ENCODE measurements around the gene UFSP1. TPM values are rescaled to one million over a fixed set of nuclear protein-coding genes. Genes with fewer than 3 reads are reported as not detected.
"Not testable (repeated sequence)": the region's sequence is repeated elsewhere in the genome, so short reads cannot be mapped to it uniquely, and the experiment has no call there.

The UFSP1 gene
- total RNA-seq, result 1 to 10 TPM in 1 of 2 donors, under 1 TPM in 1; 0.77 to 2.4 TPM

GRCh38 chr7:100888988-100889750 lies at the start of gene UFSP1:
Gene UFSP1 (minus strand): TSS chr7:100889715. CDS start chr7:100889271, 444 bp downstream.
- Mint-ChIP-seq H3K36me3 (peaks cover 12 to 38% of the 10 kb centered on the region in 2 donors), H3K27ac (peak within 1 kb of the TSS; percentile 51 to 65), H3K9me3 (no peaks in the 10 kb centered on the region)
- ATAC-seq (peak; percentile 54 to 70), DNase-seq (ENCODE audit: low spot score in 2 of 2) (no peak)

GRCh38 chr7:100936167-100936566 lies 46.7 kb upstream of the UFSP1 start:
- DNase-seq (ENCODE audit: low spot score in 2 of 2); ATAC-seq; H3K36me3 Mint-ChIP-seq; H3K9me3 Mint-ChIP-seq; H3K27ac Mint-ChIP-seq: not testable (repeated sequence)

GRCh38 chr7:100935381-100935780 lies 45.9 kb upstream of the UFSP1 start:
- not testable (repeated sequence) for H3K36me3 Mint-ChIP-seq; H3K27ac Mint-ChIP-seq; H3K9me3 Mint-ChIP-seq; ATAC-seq; DNase-seq (ENCODE audit: low spot score in 2 of 2)

- no peak for DNase-seq (ENCODE audit: low spot score in 2 of 2)
- Mint-ChIP-seq H3K9me3 (peaks cover 0 to 5% of the 10 kb centered on the region in 2 donors), H3K36me3 (peaks cover 0 to 4% of the 10 kb centered on the region in 2 donors), H3K27ac (no peak overlapping the region)
- ATAC-seq, result no peak
Measured at GRCh38 chr7:100933734-100934133, 44.2 kb upstream of the UFSP1 start.

- Mint-ChIP-seq H3K36me3 (peaks cover 0 to 4% of the 10 kb centered on the region in 2 donors), H3K27ac (no peak overlapping the region), H3K9me3 (peaks cover 0 to 5% of the 10 kb centered on the region in 2 donors)
- DNase-seq (ENCODE audit: low spot score in 2 of 2), result no peak
- no peak for ATAC-seq
Measured at GRCh38 chr7:100929808-100930174, 40.3 kb upstream of the UFSP1 start.

GRCh38 chr7:100923616-100924015 lies 34.1 kb upstream of the UFSP1 start:
- DNase-seq (ENCODE audit: low spot score in 2 of 2); H3K27ac Mint-ChIP-seq; H3K36me3 Mint-ChIP-seq; ATAC-seq; H3K9me3 Mint-ChIP-seq: not testable (repeated sequence)

- no peak for ATAC-seq
- H3K9me3 Mint-ChIP-seq, result no peaks in the 10 kb centered on the region
- DNase-seq (ENCODE audit: low spot score in 2 of 2), result no peak
- H3K36me3 Mint-ChIP-seq, result no peaks in the 10 kb centered on the region
- no peak overlapping the region for H3K27ac Mint-ChIP-seq
Measured at GRCh38 chr7:100921039-100921438, 31.5 kb upstream of the UFSP1 start.

GRCh38 chr7:100919779-100920437 lies 30.4 kb upstream of the UFSP1 start:
- H3K36me3 Mint-ChIP-seq; H3K9me3 Mint-ChIP-seq; H3K27ac Mint-ChIP-seq; DNase-seq (ENCODE audit: low spot score in 2 of 2); ATAC-seq: not testable (repeated sequence)

GRCh38 chr7:100919335-100919734 lies 29.8 kb upstream of the UFSP1 start:
- H3K27ac Mint-ChIP-seq; H3K9me3 Mint-ChIP-seq; ATAC-seq; DNase-seq (ENCODE audit: low spot score in 2 of 2); H3K36me3 Mint-ChIP-seq: not testable (repeated sequence)

GRCh38 chr7:100914879-100915447 lies 25.4 kb upstream of the UFSP1 start:
- DNase-seq (ENCODE audit: low spot score in 2 of 2) (no peak), ATAC-seq (peak; percentile 26 to 93)
- Mint-ChIP-seq H3K9me3 (no peaks in the 10 kb centered on the region), H3K36me3 (no peaks in the 10 kb centered on the region), H3K27ac (peak overlapping the region in 1 of 2 donors; percentile 26)

- Mint-ChIP-seq H3K36me3 (no peaks in the 10 kb centered on the region), H3K27ac (peak overlapping the region in 1 of 2 donors; percentile 26), H3K9me3 (no peaks in the 10 kb centered on the region)
Measured at GRCh38 chr7:100914208-100914878, 24.8 kb upstream of the UFSP1 start.

GRCh38 chr7:100911484-100911883 lies 22.0 kb upstream of the UFSP1 start:
- H3K27ac Mint-ChIP-seq, result no peak overlapping the region

More at GRCh38 chr7:100914208-100914878, 24.8 kb upstream of the UFSP1 start:
- DNase-seq (ENCODE audit: low spot score in 2 of 2), result no peak
- no peak for ATAC-seq

GRCh38 chr7:100910443-100910842 lies 20.9 kb upstream of the UFSP1 start:
- DNase-seq (ENCODE audit: low spot score in 2 of 2); H3K9me3 Mint-ChIP-seq; H3K36me3 Mint-ChIP-seq; ATAC-seq; H3K27ac Mint-ChIP-seq: not testable (repeated sequence)

More at GRCh38 chr7:100911484-100911883, 22.0 kb upstream of the UFSP1 start:
- ATAC-seq (no peak), DNase-seq (ENCODE audit: low spot score in 2 of 2) (no peak)
- Mint-ChIP-seq H3K36me3 (no peaks in the 10 kb centered on the region), H3K9me3 (no peaks in the 10 kb centered on the region)

- H3K36me3 Mint-ChIP-seq, result no peaks in the 10 kb centered on the region
- no peak overlapping the region for H3K27ac Mint-ChIP-seq
- no peaks in the 10 kb centered on the region for H3K9me3 Mint-ChIP-seq
- DNase-seq (ENCODE audit: low spot score in 2 of 2) (no peak), ATAC-seq (no peak)
Measured at GRCh38 chr7:100908512-100908911, 19.0 kb upstream of the UFSP1 start.

GRCh38 chr7:100902638-100903037 lies 13.1 kb upstream of the UFSP1 start:
- ATAC-seq, result no peak
- DNase-seq (ENCODE audit: low spot score in 2 of 2), result no peak
- no peaks in the 10 kb centered on the region for H3K36me3 Mint-ChIP-seq
- no peaks in the 10 kb centered on the region for H3K9me3 Mint-ChIP-seq
- H3K27ac Mint-ChIP-seq, result no peak overlapping the region

GRCh38 chr7:100901921-100902332 lies 12.4 kb upstream of the UFSP1 start:
- Mint-ChIP-seq H3K9me3 (no peaks in the 10 kb centered on the region), H3K36me3 (no peaks in the 10 kb centered on the region), H3K27ac (no peak overlapping the region)
- ATAC-seq (no peak), DNase-seq (ENCODE audit: low spot score in 2 of 2) (no peak)

- DNase-seq (ENCODE audit: low spot score in 2 of 2) (no peak), ATAC-seq (no peak)
- Mint-ChIP-seq H3K36me3 (peaks cover 0 to 4% of the 10 kb centered on the region in 2 donors), H3K9me3 (no peaks in the 10 kb centered on the region), H3K27ac (no peak overlapping the region)
Measured at GRCh38 chr7:100900978-100901377, 11.5 kb upstream of the UFSP1 start.
